Measurements from ENCODE around the gene CASP8.
"Not testable (repeated sequence)": the region's sequence is repeated elsewhere in the genome, so short reads cannot be mapped to it uniquely, and the experiment has no call there.

CASP8 gene

DNA sequence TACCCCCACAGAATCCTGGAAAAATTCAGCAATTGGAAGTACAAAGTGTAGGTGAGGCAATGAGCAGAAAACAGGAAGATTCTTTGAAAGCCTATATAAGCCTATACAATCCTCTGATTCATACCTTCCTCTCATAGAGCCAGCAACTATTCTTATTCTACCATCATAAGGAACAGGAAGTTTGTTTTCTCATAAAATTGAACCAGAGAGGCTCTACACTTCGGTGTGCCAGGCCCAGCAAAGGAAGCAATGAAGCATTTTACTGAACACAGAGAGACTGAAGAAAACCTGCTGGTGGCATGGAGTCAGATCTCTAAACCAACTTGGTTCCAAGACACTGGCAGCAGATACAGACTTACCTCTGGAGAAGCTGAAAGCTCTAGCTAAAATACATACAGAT, 18.7 kb downstream of the CASP8 start:
- DNase-seq (ENCODE audit: insufficient read length, low spot score) (no peak), FAIRE-seq (no peak)
- TF ChIP-seq SPI1 (IDR thresholded peaks at IDR 0.05; ENCODE audit: low read depth, low read length) (no peak), POU2F2 (IDR thresholded peaks at IDR 0.05; ENCODE audit: low read depth, low read length) (no peak), POLR2AphosphoS5 (IDR thresholded peaks at IDR 0.05; ENCODE audit: low read depth, low read length) (no peak), PAX5 (IDR thresholded peaks at IDR 0.05; ENCODE audit: insufficient read depth, low read length, severe bottlenecking) (no peak), TAF1 (IDR thresholded peaks at IDR 0.05; ENCODE audit: low read depth, low read length) (no peak), POLR2A (IDR thresholded peaks at IDR 0.05; ENCODE audit: low read depth, low read length) (no peak)

DNA sequence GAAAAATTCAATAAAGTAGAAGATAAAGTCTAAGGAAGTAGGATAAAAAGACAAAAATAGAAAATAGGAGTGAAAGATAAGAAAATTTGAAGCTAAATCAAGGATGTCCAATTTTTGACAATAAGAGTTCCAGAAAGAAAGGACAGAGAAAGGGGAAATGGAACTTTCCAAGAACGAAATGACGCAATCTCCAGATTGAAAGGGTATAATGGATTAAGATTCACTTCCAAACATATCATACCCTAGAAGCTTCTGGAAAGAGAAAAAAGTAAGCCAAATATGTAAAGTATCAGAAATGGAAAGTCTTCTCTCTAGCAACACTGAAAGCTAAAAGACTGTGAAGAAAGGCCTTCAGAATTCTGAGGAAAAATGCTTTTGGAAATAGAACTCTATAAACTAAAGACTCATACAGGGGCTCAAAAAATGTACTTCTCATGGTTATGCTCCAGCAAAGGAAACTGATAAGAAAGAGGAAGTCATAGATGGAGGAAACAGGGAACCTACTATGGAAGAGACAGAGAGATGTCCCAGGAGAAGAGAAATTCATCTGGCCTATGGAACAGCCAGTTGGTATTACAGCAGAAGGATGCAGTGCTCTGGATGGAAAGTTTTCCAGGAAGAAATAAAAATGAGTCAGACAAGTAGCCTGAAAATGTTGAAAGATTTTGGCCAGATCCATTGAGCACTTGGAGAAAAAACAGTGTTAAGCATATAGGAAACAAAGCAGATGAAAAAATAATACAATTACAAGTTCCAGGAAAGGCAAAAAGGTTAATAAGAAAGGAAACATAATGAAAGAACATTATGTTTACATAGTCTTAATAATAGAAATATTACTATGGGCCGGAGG, 20.1 kb downstream of the CASP8 start:
- DNase-seq (ENCODE audit: insufficient read length, low spot score): no peak
- no peak for FAIRE-seq
- TF ChIP-seq SPI1 (IDR thresholded peaks at IDR 0.05; ENCODE audit: low read depth, low read length) (peak; percentile 37), POU2F2 (IDR thresholded peaks at IDR 0.05; ENCODE audit: low read depth, low read length) (no peak)

DNA sequence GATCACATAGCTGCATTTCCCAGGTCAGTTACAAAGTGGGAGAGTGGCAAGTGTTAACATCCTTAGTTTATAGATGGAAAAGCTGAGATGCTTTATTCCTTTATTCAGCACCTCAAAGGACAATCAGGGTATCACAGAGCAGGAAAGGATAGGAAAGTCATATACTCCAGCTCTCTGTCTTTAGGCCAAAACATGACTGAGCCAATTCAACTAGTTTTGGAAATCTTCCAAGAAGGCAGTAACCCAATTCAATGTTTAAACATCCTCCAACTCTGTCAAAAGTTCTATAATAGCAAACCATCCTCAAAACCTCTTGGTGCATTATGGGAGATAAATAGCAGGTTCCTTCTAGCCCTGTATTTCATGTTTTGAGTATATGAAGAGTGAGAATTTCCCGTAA, 25.2 kb downstream of the CASP8 start:
- DNase-seq (ENCODE audit: insufficient read length, low spot score) (no peak), FAIRE-seq (no peak)
- TF ChIP-seq TAF1 (IDR thresholded peaks at IDR 0.05; ENCODE audit: low read depth, low read length): no peak

DNA sequence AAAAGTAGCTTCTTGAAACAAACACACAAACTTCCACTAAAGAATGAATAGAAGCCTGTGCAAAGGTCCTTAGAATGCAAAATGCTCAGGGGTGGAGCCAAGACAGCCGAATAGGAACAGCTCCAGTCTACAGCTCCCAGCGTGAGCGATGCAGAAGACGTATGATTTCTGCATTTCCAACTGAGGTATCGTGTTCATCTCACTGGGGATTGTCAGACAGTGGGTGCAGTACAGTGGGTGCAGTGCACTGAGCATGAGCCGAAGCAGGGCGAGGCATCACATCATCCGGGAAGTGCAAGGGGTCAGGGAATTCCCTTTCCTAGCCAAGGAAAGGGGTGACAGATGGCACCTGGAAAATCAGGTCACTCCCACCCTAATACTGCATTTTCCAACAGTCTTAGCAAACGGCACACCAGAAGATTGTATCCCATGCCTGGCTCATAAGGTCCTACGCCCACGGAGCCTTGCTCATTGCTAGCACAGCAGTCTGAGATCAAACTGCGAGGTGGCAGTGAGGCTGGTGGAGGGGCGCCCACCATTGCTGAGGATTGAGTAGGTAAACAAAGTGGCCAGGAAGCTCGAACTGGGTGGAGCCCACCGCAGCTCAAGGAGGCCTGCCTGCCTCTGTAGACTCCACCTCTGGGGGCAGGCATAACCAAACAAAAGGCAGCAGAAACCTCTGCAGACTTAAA, 30.3 kb downstream of the CASP8 start:
- not testable (repeated sequence) for DNase-seq (ENCODE audit: insufficient read length, low spot score); FAIRE-seq

DNA sequence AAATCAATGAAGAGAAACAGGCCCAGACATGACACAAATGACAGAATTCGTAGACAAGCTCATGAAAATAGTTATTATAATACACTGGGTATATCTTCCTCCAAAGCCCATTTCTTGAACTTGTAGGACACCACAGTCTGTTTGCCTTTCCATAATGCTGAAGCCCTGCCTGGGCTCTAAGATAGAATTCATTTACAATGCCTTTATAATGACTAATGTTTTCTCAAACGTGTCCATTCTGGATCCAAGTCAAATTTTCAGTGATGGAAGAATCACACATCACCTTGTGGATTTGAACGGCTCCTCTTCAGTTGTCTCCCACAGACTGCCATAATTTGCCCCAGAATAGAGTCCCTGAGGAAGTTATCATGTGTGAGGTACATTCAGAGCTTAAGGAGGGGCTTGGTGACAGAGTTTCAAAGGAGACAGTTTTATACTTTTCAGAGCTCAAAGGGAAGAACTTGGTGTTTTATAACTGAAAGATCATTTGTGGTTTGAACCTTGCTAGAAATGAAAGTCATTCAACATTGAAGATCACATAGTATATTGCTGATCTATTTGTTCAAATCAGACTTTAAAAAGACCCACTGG, 38.2 kb downstream of the CASP8 start:
- no peak for FAIRE-seq
- TF ChIP-seq POU2F2 (IDR thresholded peaks at IDR 0.05; ENCODE audit: low read depth, low read length) (no peak), POLR2AphosphoS5 (IDR thresholded peaks at IDR 0.05; ENCODE audit: low read depth, low read length) (no peak), PAX5 (IDR thresholded peaks at IDR 0.05; ENCODE audit: insufficient read depth, low read length, severe bottlenecking) (no peak), TAF1 (IDR thresholded peaks at IDR 0.05; ENCODE audit: low read depth, low read length) (no peak), POLR2A (IDR thresholded peaks at IDR 0.05; ENCODE audit: low read depth, low read length) (no peak), SPI1 (IDR thresholded peaks at IDR 0.05; ENCODE audit: low read depth, low read length) (no peak)
- no peak for DNase-seq (ENCODE audit: insufficient read length, low spot score)

DNA sequence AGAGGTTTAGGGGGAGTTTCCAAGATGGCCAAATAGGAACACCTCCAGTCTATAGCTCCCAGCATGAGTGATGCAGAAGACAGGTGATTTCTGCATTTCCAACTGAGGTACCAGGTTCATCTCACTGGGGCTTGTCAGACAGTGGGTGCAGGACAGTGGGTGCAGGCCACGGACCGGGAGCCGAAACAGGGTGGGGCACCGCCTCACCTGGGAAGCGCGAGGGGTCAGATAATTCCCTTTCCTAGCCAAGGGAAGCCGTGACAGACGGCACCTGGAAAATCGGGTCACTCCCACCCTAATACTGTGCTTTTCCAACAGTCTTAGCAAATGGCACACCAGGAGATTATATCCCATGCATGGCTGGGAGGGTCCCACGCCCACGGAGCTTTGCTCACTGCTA, 39.6 kb downstream of the CASP8 start:
- not testable (repeated sequence) for DNase-seq (ENCODE audit: insufficient read length, low spot score)

DNA sequence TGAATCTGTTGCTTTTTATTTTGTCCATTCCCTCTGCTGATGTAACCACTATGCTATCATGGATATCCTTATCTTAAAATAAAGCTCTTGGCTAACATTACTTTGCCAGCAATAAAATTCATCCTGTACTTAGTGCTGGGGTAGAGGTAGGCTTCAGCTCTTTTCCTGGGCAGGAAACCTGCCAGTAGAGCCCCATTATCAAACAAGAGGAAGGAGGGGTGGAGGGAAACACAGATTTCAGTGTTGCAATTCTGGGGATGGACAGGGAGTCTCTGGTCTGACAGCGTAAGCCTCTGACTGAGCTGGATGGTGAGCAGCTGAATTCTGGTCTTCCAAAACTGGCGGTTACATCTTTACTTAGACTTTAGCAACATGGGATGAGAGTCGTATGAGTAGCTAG, 47.5 kb downstream of the CASP8 start:
- TF ChIP-seq POLR2AphosphoS5 (IDR thresholded peaks at IDR 0.05; ENCODE audit: low read depth, low read length) (no peak), TAF1 (IDR thresholded peaks at IDR 0.05; ENCODE audit: low read depth, low read length) (no peak), POLR2A (IDR thresholded peaks at IDR 0.05; ENCODE audit: low read depth, low read length) (no peak), PAX5 (IDR thresholded peaks at IDR 0.05; ENCODE audit: insufficient read depth, low read length, severe bottlenecking) (no peak), POU2F2 (IDR thresholded peaks at IDR 0.05; ENCODE audit: low read depth, low read length) (no peak), SPI1 (IDR thresholded peaks at IDR 0.05; ENCODE audit: low read depth, low read length) (no peak)
- FAIRE-seq (no peak), DNase-seq (ENCODE audit: insufficient read length, low spot score) (no peak)

More for the DNA sequence above, 39.6 kb downstream of the CASP8 start:
- FAIRE-seq: not testable (repeated sequence)

DNA sequence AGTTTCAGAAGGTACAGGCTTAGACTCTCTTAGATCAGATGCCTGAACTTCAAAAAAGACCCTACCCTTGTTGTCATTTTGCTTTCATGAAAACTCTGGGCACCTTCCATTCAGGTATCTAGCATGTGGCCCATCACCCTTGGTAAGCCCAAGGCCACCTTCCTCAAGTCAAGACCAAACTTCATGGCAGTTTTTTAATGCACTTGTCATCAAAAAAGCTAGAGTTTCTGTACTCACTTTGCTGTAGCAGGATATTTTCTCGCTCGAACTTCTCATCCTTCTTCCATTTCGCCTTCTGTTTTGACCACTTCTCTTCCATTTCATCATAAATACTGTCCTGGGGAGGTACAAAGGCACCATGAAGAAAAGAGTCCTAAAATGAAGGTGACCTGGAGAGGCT, 48.6 kb downstream of the CASP8 start:
- TF ChIP-seq POLR2A (IDR thresholded peaks at IDR 0.05; ENCODE audit: low read depth, low read length) (no peak), SPI1 (IDR thresholded peaks at IDR 0.05; ENCODE audit: low read depth, low read length) (no peak), TAF1 (IDR thresholded peaks at IDR 0.05; ENCODE audit: low read depth, low read length) (no peak), POLR2AphosphoS5 (IDR thresholded peaks at IDR 0.05; ENCODE audit: low read depth, low read length) (no peak), POU2F2 (IDR thresholded peaks at IDR 0.05; ENCODE audit: low read depth, low read length) (no peak), PAX5 (IDR thresholded peaks at IDR 0.05; ENCODE audit: insufficient read depth, low read length, severe bottlenecking) (no peak)
- no peak for DNase-seq (ENCODE audit: insufficient read length, low spot score)
- no peak for FAIRE-seq

DNA sequence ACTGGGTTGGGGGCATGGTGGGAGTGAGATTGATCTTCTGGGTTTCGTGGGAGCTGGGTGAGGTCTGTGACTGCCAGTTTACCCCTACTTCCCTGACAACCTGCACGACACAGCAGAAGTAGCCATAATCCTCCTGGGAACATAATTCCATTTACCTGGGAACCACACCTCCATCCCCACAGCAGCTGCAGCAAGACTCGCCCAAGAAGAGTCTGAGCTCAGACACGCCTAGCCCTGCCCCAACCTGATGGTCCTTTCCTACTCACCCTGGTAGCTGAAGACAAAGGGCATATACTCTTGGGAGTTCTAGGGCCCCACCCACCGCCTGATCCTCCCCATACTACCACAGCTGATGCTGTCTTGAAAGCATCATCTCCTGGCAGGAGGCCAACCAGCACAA, 53.0 kb downstream of the CASP8 start:
- DNase-seq (ENCODE audit: insufficient read length, low spot score) (no peak), FAIRE-seq (no peak)
- no peak for TF ChIP-seq PAX5 (IDR thresholded peaks at IDR 0.05; ENCODE audit: insufficient read depth, low read length, severe bottlenecking)
- no peak for TF ChIP-seq TAF1 (IDR thresholded peaks at IDR 0.05; ENCODE audit: low read depth, low read length)
- TF ChIP-seq POU2F2 (IDR thresholded peaks at IDR 0.05; ENCODE audit: low read depth, low read length): no peak
- no peak for TF ChIP-seq SPI1 (IDR thresholded peaks at IDR 0.05; ENCODE audit: low read depth, low read length)
- no peak for TF ChIP-seq POLR2AphosphoS5 (IDR thresholded peaks at IDR 0.05; ENCODE audit: low read depth, low read length)
- no peak for TF ChIP-seq POLR2A (IDR thresholded peaks at IDR 0.05; ENCODE audit: low read depth, low read length)

DNA sequence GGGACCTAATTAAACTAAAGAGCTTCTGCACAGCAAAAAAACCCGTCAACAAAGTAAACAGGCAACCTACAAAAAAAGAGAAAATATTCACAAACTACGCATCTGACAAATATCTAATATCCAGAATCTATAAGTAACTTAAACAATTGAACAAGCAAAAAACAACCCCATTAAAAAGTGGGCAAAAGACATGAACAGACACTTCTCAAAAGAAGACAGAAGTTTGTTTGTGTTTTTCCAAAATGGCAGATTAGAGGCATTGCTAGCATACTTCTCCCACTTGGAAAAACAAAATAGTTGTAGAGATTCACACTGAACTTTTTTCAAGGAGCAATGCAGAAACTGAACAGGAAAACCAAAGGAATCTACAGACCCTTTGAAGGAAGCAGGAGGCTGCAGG, 59.2 kb downstream of the CASP8 start:
- DNase-seq (ENCODE audit: insufficient read length, low spot score): no peak
- FAIRE-seq: no peak
- TF ChIP-seq POU2F2 (IDR thresholded peaks at IDR 0.05; ENCODE audit: low read depth, low read length) (no peak), SPI1 (IDR thresholded peaks at IDR 0.05; ENCODE audit: low read depth, low read length) (no peak), TAF1 (IDR thresholded peaks at IDR 0.05; ENCODE audit: low read depth, low read length) (no peak), PAX5 (IDR thresholded peaks at IDR 0.05; ENCODE audit: insufficient read depth, low read length, severe bottlenecking) (no peak), POLR2A (IDR thresholded peaks at IDR 0.05; ENCODE audit: low read depth, low read length) (no peak), POLR2AphosphoS5 (IDR thresholded peaks at IDR 0.05; ENCODE audit: low read depth, low read length) (no peak)

All from GM12891 (cell line).